Measurements from ENCODE around the gene HMCN1.

Gene HMCN1

GRCh38 chr1:186231861-186232436, 497.8 kb downstream of the HMCN1 start:
- Histone ChIP-seq H4K20me1 (ENCODE audit: low read depth, low read length) (no peaks in the 10 kb centered on the region), H3K79me2 (ENCODE audit: insufficient read depth, low read length) (no peaks in the 10 kb centered on the region), H3K27me3 (ENCODE audit: low read length) (no peaks in the 10 kb centered on the region), H3K9ac (ENCODE audit: low read length) (no peak overlapping the region), H3K4me3 (ENCODE audit: insufficient read depth, low read length, poor library complexity, severe bottlenecking) (no peak overlapping the region), H3K4me2 (ENCODE audit: low read depth, low read length, poor library complexity, severe bottlenecking) (no peak overlapping the region), H3K9me2 (replicated peaks; ENCODE audit: insufficient read depth, low read length) (no peaks in the 10 kb centered on the region), H3K36me3 (ENCODE audit: low read length) (no peaks in the 10 kb centered on the region), H3F3A (ENCODE audit: insufficient read depth) (no peaks in the 10 kb centered on the region), H3K27ac (ENCODE audit: low read depth, low read length) (no peak overlapping the region), H2AFZ (ENCODE audit: low read depth, low read length, severe bottlenecking) (no peak overlapping the region), H3K9me3 (ENCODE audit: insufficient read depth, low read length) (no peaks in the 10 kb centered on the region)
- TF ChIP-seq EZH2phosphoT487 (conservative IDR thresholded peaks at IDR 0.05; ENCODE audit: low read length) (no peak), CTCF (IDR thresholded peaks at IDR 0.05; ENCODE audit: insufficient read depth, low read length, poor library complexity, severe bottlenecking) (no peak)

GRCh38 chr1:186234976-186235686, 500.9 kb downstream of the HMCN1 start:
- no peaks in the 10 kb centered on the region for H3K79me2 ChIP-seq (ENCODE audit: insufficient read depth, low read length)
- H2AFZ ChIP-seq (ENCODE audit: low read depth, low read length, severe bottlenecking) = no peak overlapping the region

GRCh38 chr1:186235696-186236095, 501.5 kb downstream of the HMCN1 start:
- Histone ChIP-seq H3K4me2 (ENCODE audit: low read depth, low read length, poor library complexity, severe bottlenecking) (no peak overlapping the region), H3K79me2 (ENCODE audit: insufficient read depth, low read length) (no peaks in the 10 kb centered on the region), H3K27me3 (ENCODE audit: low read length) (no peaks in the 10 kb centered on the region), H2AFZ (ENCODE audit: low read depth, low read length, severe bottlenecking) (no peak overlapping the region), H3K36me3 (ENCODE audit: low read length) (no peaks in the 10 kb centered on the region), H4K20me1 (ENCODE audit: low read depth, low read length) (no peaks in the 10 kb centered on the region), H3K9me2 (replicated peaks; ENCODE audit: insufficient read depth, low read length) (no peaks in the 10 kb centered on the region), H3K9ac (ENCODE audit: low read length) (no peak overlapping the region), H3K4me3 (ENCODE audit: insufficient read depth, low read length, poor library complexity, severe bottlenecking) (no peak overlapping the region), H3F3A (ENCODE audit: insufficient read depth) (no peaks in the 10 kb centered on the region), H3K27ac (ENCODE audit: low read depth, low read length) (no peak overlapping the region), H3K9me3 (ENCODE audit: insufficient read depth, low read length) (no peaks in the 10 kb centered on the region)
- no peak for TF ChIP-seq EZH2phosphoT487 (conservative IDR thresholded peaks at IDR 0.05; ENCODE audit: low read length)
- TF ChIP-seq CTCF (IDR thresholded peaks at IDR 0.05; ENCODE audit: insufficient read depth, low read length, poor library complexity, severe bottlenecking) = no peak

More at GRCh38 chr1:186234976-186235686, 500.9 kb downstream of the HMCN1 start:
- Histone ChIP-seq H3K36me3 (ENCODE audit: low read length) (no peaks in the 10 kb centered on the region), H3K9me3 (ENCODE audit: insufficient read depth, low read length) (no peaks in the 10 kb centered on the region), H3K4me2 (ENCODE audit: low read depth, low read length, poor library complexity, severe bottlenecking) (no peak overlapping the region), H3F3A (ENCODE audit: insufficient read depth) (no peaks in the 10 kb centered on the region), H3K27ac (ENCODE audit: low read depth, low read length) (no peak overlapping the region), H3K4me3 (ENCODE audit: insufficient read depth, low read length, poor library complexity, severe bottlenecking) (no peak overlapping the region), H3K27me3 (ENCODE audit: low read length) (no peaks in the 10 kb centered on the region), H3K9ac (ENCODE audit: low read length) (no peak overlapping the region), H3K9me2 (replicated peaks; ENCODE audit: insufficient read depth, low read length) (no peaks in the 10 kb centered on the region), H4K20me1 (ENCODE audit: low read depth, low read length) (no peaks in the 10 kb centered on the region)
- TF ChIP-seq EZH2phosphoT487 (conservative IDR thresholded peaks at IDR 0.05; ENCODE audit: low read length) (no peak), CTCF (IDR thresholded peaks at IDR 0.05; ENCODE audit: insufficient read depth, low read length, poor library complexity, severe bottlenecking) (no peak)
